Brain pericyte (primary cell): ENCODE measurements around the gene BORCS5.
"Not testable (repeated sequence)": the region's sequence is repeated elsewhere in the genome, so short reads cannot be mapped to it uniquely, and the experiment has no call there.

Experiments used
- DNase-seq: peaks from one replicate; pipeline ENCODE4 v3.0.0-alpha.2; 2012; ENCODE audit warnings: low read depth, low spot score

BORCS5 gene

DNA sequence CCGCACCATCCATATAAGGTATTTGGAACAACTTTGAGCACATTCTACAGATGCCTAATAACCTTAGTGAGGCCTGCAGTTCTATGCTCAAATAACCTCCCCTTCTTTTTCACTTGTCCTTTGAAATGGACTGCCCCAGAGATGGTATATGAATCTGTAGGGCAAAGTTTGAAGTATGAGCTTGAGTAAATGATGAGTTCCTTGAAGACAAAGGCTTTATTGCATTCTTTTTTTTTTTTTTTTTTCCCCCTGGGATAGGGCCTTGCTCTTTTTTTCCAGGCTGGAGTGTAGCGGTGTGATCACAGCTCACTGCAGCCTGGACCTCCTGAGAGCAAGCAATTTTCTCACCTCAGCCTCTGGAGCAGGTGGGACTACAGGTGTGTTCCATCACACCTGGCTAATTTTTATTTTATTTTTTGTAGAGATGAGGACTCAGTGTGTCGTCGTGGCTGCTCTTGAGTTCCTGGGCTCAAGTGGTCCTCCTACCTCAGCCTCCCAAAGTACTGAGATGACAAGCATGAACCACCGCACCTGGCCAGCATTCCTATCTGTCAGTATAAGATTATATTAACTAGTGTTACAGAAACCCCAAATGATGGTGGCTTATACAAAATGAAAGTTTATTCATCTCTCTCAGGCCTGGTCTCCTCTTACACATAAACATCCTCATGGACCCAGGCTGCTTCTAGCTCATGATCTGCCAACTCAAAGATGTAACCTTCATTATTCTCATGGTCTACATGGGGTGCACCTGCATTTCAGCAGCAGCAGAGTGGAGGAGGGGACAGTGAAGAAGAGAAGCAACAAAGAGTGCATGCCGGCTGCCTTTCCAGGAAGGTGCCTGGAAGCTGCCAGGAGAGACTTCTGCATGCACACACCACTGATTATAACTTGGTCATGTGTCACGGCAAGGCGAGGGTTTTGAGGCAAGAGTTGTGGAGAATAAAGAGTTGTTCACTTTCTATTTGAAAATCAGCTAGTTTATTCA, 104.4 kb downstream of the BORCS5 start:
- no peak for DNase-seq

DNA sequence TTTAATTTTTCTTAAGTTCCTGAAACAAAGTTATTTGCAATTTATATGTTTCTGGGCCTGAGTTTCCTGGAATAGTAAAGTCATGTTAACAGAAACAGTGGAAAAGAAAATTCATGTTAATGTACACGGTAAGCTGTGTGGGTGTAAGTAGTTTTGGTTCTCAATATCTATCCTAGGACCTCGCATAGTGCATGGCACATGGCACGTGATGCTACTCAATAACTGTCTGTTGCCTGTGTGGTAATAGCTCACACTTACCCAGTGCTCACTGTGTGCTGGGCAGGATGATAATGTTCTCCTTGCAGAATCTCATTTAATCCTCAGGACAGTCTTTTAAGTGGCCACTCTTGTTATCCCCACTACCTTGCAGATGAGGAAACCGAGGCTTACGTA, 105.0 kb downstream of the BORCS5 start:
- no peak for DNase-seq

GRCh38 chr12:12465522-12465921, 108.6 kb downstream of the BORCS5 start:
- DNase-seq, result no peak

DNA sequence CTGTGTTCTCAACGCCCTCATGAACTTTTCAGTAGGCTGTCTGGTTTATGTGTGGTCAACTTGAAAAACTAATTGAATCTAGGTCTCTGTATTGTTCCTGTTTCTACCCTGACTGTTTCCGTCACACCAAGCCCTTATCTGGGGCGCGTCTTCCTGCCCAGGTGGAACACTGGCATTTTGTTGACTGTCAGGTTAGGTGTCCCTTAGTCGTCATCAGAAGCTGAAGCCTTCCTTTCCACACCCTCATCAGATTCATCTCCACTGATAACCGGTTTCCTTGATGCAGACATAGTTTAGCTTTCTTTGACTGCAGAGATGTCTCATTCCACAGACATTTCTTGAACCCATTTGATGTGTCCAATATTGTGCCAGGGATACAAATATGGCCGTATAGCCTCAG, 109.3 kb downstream of the BORCS5 start:
- DNase-seq, result no peak

- no peak for DNase-seq
Measured at GRCh38 chr12:12467264-12467663, 110.4 kb downstream of the BORCS5 start.

DNA sequence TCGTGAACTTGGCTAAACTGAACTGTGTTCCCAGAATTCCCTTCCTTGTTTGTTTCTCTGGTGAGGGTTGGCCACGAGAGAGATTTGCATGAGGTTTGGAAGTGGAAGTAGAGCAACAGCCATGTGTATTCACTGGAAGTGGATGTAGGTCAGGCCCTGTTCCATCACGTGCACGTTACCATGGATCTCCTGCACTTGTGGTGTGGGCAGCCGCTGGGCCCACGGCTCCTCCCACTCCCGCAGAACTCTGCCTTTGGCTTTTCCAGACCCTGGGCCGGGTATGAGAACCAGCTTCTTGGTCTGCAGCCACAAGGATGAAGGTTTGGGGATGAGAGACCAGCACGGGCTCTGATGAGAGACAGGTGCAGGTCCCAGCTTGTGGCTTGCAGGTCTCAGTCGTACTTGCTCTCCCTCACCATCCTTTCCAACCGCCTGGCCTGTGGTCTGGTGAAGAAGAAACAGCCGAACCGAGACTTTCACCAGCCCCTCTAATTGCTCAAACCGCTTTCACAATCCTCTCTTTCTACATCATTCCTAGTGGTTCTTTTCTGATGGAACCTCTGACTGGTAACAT, 110.9 kb downstream of the BORCS5 start:
- DNase-seq, result no peak

DNA sequence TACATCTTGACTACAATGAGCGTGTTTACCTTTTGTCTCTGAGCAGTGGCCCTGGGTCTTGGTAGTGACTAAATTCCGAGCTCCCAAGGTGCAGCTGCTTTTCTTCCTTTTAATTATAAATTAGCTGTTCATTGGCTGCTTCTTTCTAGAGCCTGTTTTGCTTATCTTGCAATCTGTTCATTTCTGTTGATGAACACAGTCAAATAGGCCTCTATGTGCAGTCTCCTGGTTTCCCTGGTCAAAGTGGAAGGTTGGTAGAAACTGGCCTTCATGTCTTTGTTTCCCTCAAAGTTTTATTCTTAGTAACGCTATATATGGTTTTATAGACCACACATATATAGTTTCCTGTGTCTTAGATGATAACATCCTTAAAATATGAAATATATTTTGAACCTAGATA, 111.7 kb downstream of the BORCS5 start:
- DNase-seq, result no peak

- no peak for DNase-seq
Measured at GRCh38 chr12:12469386-12469785, 112.5 kb downstream of the BORCS5 start.

DNA sequence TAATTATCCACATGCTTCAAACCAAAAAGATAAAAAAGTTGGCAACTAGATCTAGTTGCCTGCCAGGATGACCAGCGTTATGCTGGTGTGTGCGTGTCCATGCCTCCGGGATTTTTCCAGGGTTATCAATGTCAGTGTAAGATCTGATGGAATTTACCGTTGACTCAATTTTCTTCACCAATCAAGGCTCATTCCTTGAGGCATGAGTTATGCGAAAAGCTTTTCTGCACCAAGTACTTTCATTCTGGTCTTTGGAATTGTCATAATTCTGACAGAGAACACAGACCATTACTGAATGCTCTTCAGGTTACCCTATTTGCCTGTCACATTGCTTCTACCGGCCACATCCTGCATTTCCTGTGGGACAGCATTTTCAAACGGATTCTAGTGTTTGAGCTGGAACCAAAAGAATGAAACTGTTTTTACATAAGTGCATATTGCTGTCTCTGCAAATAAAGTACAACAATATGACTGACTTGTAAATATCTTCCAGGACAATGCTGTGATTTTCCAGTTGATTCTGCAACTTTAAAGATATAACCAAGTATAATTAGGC, 114.0 kb downstream of the BORCS5 start:
- no peak for DNase-seq

DNA sequence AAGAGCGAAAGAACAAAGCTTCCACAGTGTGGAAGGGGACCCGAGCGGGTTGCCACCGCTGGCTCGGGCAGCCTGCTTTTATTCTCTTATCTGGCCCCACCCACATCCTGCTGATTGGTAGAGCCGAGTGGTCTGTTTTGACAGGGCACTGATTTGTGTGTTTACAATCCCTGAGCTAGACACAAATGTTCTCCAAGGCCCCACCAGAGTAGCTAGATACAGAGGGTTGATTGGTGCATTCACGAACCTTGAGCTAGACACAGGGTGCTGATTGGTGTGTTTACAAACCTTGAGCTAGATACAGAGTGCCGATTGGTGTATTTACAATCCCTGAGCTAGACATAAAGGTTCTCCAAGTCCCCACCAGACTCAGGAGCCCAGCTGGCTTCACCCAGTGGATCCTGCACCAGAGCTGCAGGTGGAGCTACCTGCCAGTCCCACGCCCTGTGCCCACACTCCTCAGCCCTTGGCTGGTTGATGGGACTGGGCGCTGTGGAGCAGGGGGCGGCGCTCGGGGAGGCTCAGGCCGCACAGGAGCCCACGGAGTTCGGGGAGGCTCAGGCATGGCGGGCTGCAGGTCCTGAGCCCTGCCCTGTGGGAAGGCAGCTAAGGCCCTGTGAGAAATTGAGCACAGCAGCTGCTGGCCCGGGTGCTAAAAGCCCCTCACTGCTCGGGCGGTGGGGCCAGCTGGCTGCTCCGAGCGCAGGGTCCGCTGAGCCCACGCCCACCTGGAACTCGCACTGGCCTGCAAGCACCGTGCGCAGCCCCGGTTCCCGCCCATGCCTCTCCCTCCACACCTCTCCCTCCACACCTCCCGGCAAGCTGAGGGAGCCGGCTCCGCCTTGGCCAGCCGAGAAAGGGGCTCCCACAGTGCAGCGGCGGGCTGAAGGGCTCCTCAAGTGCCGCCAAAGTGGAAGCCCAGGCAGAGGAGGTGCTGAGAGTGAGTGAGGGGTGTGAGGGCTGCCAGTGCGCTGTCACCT, 115.4 kb downstream of the BORCS5 start:
- DNase-seq, result not testable (repeated sequence)

GRCh38 chr12:12473223-12473622, 116.3 kb downstream of the BORCS5 start:
- DNase-seq, result no peak

GRCh38 chr12:12474471-12474928, 117.6 kb downstream of the BORCS5 start:
- no peak for DNase-seq

GRCh38 chr12:12474931-12475795, 118.3 kb downstream of the BORCS5 start:
- no peak for DNase-seq

GRCh38 chr12:12476857-12477531, 120.1 kb downstream of the BORCS5 start:
- DNase-seq, result no peak

DNA sequence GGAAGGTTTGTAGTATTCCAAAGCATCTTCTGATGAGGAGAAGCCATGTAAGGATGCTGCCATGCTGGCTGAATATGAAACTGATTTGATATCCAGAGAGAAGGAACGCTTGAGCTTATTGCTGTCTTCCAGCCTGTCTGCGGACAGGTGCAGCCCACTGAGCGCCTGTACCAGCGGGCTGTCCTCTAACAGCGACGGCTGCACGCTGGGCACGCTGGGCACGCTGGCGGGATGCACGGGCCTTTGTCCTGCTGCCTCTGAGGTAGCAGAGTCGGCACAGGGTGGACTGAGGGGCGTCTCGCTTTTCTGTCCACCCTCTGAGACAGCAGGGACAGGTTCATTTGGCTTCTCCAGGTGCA, 120.6 kb downstream of the BORCS5 start:
- no peak for DNase-seq

GRCh38 chr12:12480074-12480473, 123.2 kb downstream of the BORCS5 start:
- no peak for DNase-seq

- no peak for DNase-seq
Measured at GRCh38 chr12:12481631-12482030, 124.8 kb downstream of the BORCS5 start.

GRCh38 chr12:12482150-12482761, 125.4 kb downstream of the BORCS5 start:
- DNase-seq, result no peak

GRCh38 chr12:12482959-12483358, 126.1 kb downstream of the BORCS5 start:
- no peak for DNase-seq

- no peak for DNase-seq
Measured at GRCh38 chr12:12483438-12483837, 126.6 kb downstream of the BORCS5 start.
